T-helper 2 cell treated with Interferon-gamma antibody and Interleukin-4, amounts not matched to agents 5 μg/mL and 100 μg/mL, for 36 hours (primary cell): ENCODE measurements around the gene TTC24.

ENCODE experiments used
- DNase-seq: peaks from one replicate; pipeline ENCODE4 v3.0.0; 2021; ENCODE audit warnings: low spot score
- H3K27ac Mint-ChIP-seq: one replicate; pipeline ENCODE4 v1.8.0; 2021; ENCODE audit warnings: mild to moderate bottlenecking, mixed read lengths
- H3K27me3 Mint-ChIP-seq: one replicate; pipeline ENCODE4 v1.8.0; 2021; ENCODE audit warnings: low read depth, mixed read lengths
- H3K36me3 Mint-ChIP-seq: one replicate; pipeline ENCODE4 v1.8.0; 2021; ENCODE audit warnings: low read depth, mixed read lengths
- H3K4me1 Mint-ChIP-seq: one replicate; pipeline ENCODE4 v1.8.0; 2021; ENCODE audit warnings: low read depth, mixed read lengths
- H3K4me3 Mint-ChIP-seq: one replicate; pipeline ENCODE4 v1.8.0; 2022; ENCODE audit warnings: mild to moderate bottlenecking, moderate library complexity, mixed read lengths
- H3K9me3 Mint-ChIP-seq: one replicate; pipeline ENCODE4 v1.8.0; 2021; ENCODE audit warnings: mixed read lengths

The TTC24 gene

GRCh38 chr1:156565519-156565918 lies 14.0 kb upstream of the TTC24 start:
- no peak overlapping the region for H3K27ac Mint-ChIP-seq
- no peaks in the 10 kb centered on the region for H3K4me1 Mint-ChIP-seq

GRCh38 chr1:156566436-156566835 lies 13.1 kb upstream of the TTC24 start:
- H3K4me3 Mint-ChIP-seq = no peak overlapping the region
- DNase-seq = no peak
- H3K9me3 Mint-ChIP-seq = no peaks in the 10 kb centered on the region
- H3K27me3 Mint-ChIP-seq = no peaks in the 10 kb centered on the region
- H3K27ac Mint-ChIP-seq = no peak overlapping the region
- peaks cover 12% of the 10 kb centered on the region for H3K36me3 Mint-ChIP-seq
- H3K4me1 Mint-ChIP-seq = peaks cover 7% of the 10 kb centered on the region

More at GRCh38 chr1:156565519-156565918, 14.0 kb upstream of the TTC24 start:
- H3K9me3 Mint-ChIP-seq = no peaks in the 10 kb centered on the region
- H3K27me3 Mint-ChIP-seq = no peaks in the 10 kb centered on the region
- no peak for DNase-seq
- H3K4me3 Mint-ChIP-seq = no peak overlapping the region
- H3K36me3 Mint-ChIP-seq = peaks cover 13% of the 10 kb centered on the region

GRCh38 chr1:156571261-156571852 lies 8.2 kb upstream of the TTC24 start:
- H3K4me3 Mint-ChIP-seq = peak overlapping the region; percentile 95
- H3K9me3 Mint-ChIP-seq = no peaks in the 10 kb centered on the region
- H3K36me3 Mint-ChIP-seq = peaks cover 8% of the 10 kb centered on the region
- no peak for DNase-seq
- H3K27me3 Mint-ChIP-seq = peaks cover 17% of the 10 kb centered on the region
- no peak overlapping the region for H3K27ac Mint-ChIP-seq
- H3K4me1 Mint-ChIP-seq = peaks cover 20% of the 10 kb centered on the region

- H3K4me3 Mint-ChIP-seq = peak within 1 kb of the TSS; percentile 95
- peaks cover 17% of the 10 kb centered on the region for H3K27me3 Mint-ChIP-seq
- peaks cover 8% of the 10 kb centered on the region for H3K36me3 Mint-ChIP-seq
- H3K9me3 Mint-ChIP-seq = no peaks in the 10 kb centered on the region
- peaks cover 20% of the 10 kb centered on the region for H3K4me1 Mint-ChIP-seq
- H3K27ac Mint-ChIP-seq = peak within 1 kb of the TSS; percentile 76
- peak; percentile 72 for DNase-seq
These were observed 7.4 kb upstream of the TTC24 start, which contains the start of gene IQGAP3 for GRCh38 chr1:156571919-156572662. Gene IQGAP3 (minus strand): TSS chr1:156572565. CDS start chr1:156572529, 36 bp downstream.

- Mint-ChIP-seq H3K27ac (no peak overlapping the region), H3K36me3 (peaks cover 8% of the 10 kb centered on the region), H3K4me1 (peaks cover 20% of the 10 kb centered on the region), H3K9me3 (no peaks in the 10 kb centered on the region), H3K4me3 (peak overlapping the region; percentile 95), H3K27me3 (peaks cover 17% of the 10 kb centered on the region)
- DNase-seq = no peak
These were observed 6.9 kb upstream of the TTC24 start for GRCh38 chr1:156572663-156573018.

- Mint-ChIP-seq H3K4me3 (no peak overlapping the region), H3K4me1 (peaks cover 23% of the 10 kb centered on the region), H3K9me3 (no peaks in the 10 kb centered on the region), H3K27me3 (peaks cover 19% of the 10 kb centered on the region), H3K36me3 (peaks cover 6% of the 10 kb centered on the region), H3K27ac (no peak overlapping the region)
- no peak for DNase-seq
These were observed 5.4 kb upstream of the TTC24 start for GRCh38 chr1:156574039-156574633.

- H3K27me3 Mint-ChIP-seq = peaks cover 19% of the 10 kb centered on the region
- no peaks in the 10 kb centered on the region for H3K9me3 Mint-ChIP-seq
- H3K4me1 Mint-ChIP-seq = peaks cover 11% of the 10 kb centered on the region
- H3K4me3 Mint-ChIP-seq = no peak overlapping the region
- no peak for DNase-seq
- H3K27ac Mint-ChIP-seq = no peak overlapping the region
- no peaks in the 10 kb centered on the region for H3K36me3 Mint-ChIP-seq
These were observed 2.0 kb upstream of the TTC24 start for GRCh38 chr1:156577550-156577949.

- no peaks in the 10 kb centered on the region for H3K9me3 Mint-ChIP-seq
- no peak overlapping the region for H3K4me3 Mint-ChIP-seq
- H3K27ac Mint-ChIP-seq = peak overlapping the region; percentile 28
These were observed 1.5 kb upstream of the TTC24 start for GRCh38 chr1:156578055-156578454.

GRCh38 chr1:156581661-156582387 lies 2.3 kb downstream of the TTC24 start:
- H3K4me3 Mint-ChIP-seq = peak overlapping the region; percentile 48
- peak overlapping the region; percentile 64 for H3K27ac Mint-ChIP-seq
- H3K27me3 Mint-ChIP-seq = peaks cover 2% of the 10 kb centered on the region
- H3K9me3 Mint-ChIP-seq = no peaks in the 10 kb centered on the region
- no peaks in the 10 kb centered on the region for H3K36me3 Mint-ChIP-seq
- no peak for DNase-seq
- H3K4me1 Mint-ChIP-seq = peaks cover 10% of the 10 kb centered on the region

More at GRCh38 chr1:156578055-156578454, 1.5 kb upstream of the TTC24 start:
- Mint-ChIP-seq H3K4me1 (peaks cover 6% of the 10 kb centered on the region), H3K27me3 (peaks cover 15% of the 10 kb centered on the region), H3K36me3 (no peaks in the 10 kb centered on the region)
- no peak for DNase-seq

GRCh38 chr1:156582388-156583017 lies 3.0 kb downstream of the TTC24 start:
- Mint-ChIP-seq H3K27me3 (peaks cover 2% of the 10 kb centered on the region), H3K36me3 (no peaks in the 10 kb centered on the region), H3K4me3 (peak overlapping the region; percentile 48), H3K9me3 (no peaks in the 10 kb centered on the region), H3K4me1 (peaks cover 10% of the 10 kb centered on the region), H3K27ac (peak overlapping the region; percentile 58)
- DNase-seq = no peak

- H3K9me3 Mint-ChIP-seq = no peaks in the 10 kb centered on the region
- H3K27ac Mint-ChIP-seq = no peak overlapping the region
- peak; percentile 50 for DNase-seq
- H3K4me3 Mint-ChIP-seq = no peak overlapping the region
- H3K27me3 Mint-ChIP-seq = no peaks in the 10 kb centered on the region
- H3K4me1 Mint-ChIP-seq = peaks cover 8% of the 10 kb centered on the region
- no peaks in the 10 kb centered on the region for H3K36me3 Mint-ChIP-seq
These were observed 4.5 kb downstream of the TTC24 start for GRCh38 chr1:156583821-156584622.

- Mint-ChIP-seq H3K4me3 (no peak overlapping the region), H3K4me1 (peaks cover 8% of the 10 kb centered on the region), H3K36me3 (no peaks in the 10 kb centered on the region), H3K9me3 (no peaks in the 10 kb centered on the region), H3K27me3 (no peaks in the 10 kb centered on the region), H3K27ac (no peak overlapping the region)
- no peak for DNase-seq
These were observed 5.3 kb downstream of the TTC24 start for GRCh38 chr1:156584813-156585212.

GRCh38 chr1:156586323-156586722 lies 6.8 kb downstream of the TTC24 start:
- no peaks in the 10 kb centered on the region for H3K36me3 Mint-ChIP-seq
- H3K9me3 Mint-ChIP-seq = no peaks in the 10 kb centered on the region
- no peak for DNase-seq
- no peak overlapping the region for H3K4me3 Mint-ChIP-seq
- H3K27me3 Mint-ChIP-seq = no peaks in the 10 kb centered on the region
- peaks cover 15% of the 10 kb centered on the region for H3K4me1 Mint-ChIP-seq
- no peak overlapping the region for H3K27ac Mint-ChIP-seq
